K562 (cell line): ENCODE data around the gene ITPK1. TPM values are rescaled to one million over a fixed set of nuclear protein-coding genes. Genes with fewer than 3 reads are reported as not detected.

Source experiments
- ARNT ChIP-seq, 2 experiments: fragments of 450-650 bp; IDR thresholded peaks; 2 replicates each; pipeline ENCODE4 v1.6.1; 2016; ENCODE audit warnings: mild to moderate bottlenecking in 1 of 2
- CHD7 ChIP-seq: fragments of 200-600 bp; sonication (generic); IDR thresholded peaks from one replicate; pipeline ENCODE4 v1.6.1; 2012; ENCODE audit warnings: mild to moderate bottlenecking, low read depth, low read length, inconsistent platforms
- FOXJ2 ChIP-seq: fragments of 200-800 bp; sonication (Bioruptor generic); IDR thresholded peaks from 2 replicates; pipeline ENCODE4 v1.6.1; 2016; ENCODE audit warnings: missing genetic modification characterization, missing compliant biosample characterization
- polyA plus RNA-seq, 8 experiments: library from polyadenylated mRNA; depleted of rRNA in 4 of 8; stranded (reverse) in 5 of 8; unstranded in 3 of 8; fragments of >200 nt; fragmentation: Nextera tagmentation in 2 of 8; fragmentation: Illumina TruSeq in 1 of 8; extraction: Ambion mirVana in 2 of 8; extraction: Trizol in 1 of 8; gene quantifications; 2 replicates each; pipeline versions ENCODE4 v1.2.1 to v1.2.3, GENCODE V29; 2011 to 2014; ENCODE audit warnings: inconsistent platforms in 1 of 8, missing spikeins in 1 of 8
- total RNA-seq, 7 experiments: library from RNA; depleted of rRNA in 6 of 7; stranded (reverse); fragments of >200 nt in 6 of 7; fragmentation: Illumina TruSeq in 2 of 7; extraction: Trizol in 2 of 7; gene quantifications; 2 replicates each; pipeline versions ENCODE4 v1.2.1 to v1.2.3, GENCODE V29; 2011 to 2021; ENCODE audit warnings: low replicate concordance in 1 of 7

The ITPK1 gene
- total and polyA plus RNA-seq, 9 of the 15 experiments (the other 6 are each of a cell fraction or from before 2014, with no cell fraction given): 1.2 to 39.2 (median 23.0) TPM

- TF ChIP-seq CHD7: no peak
- no peak for TF ChIP-seq ARNT (IDR thresholded peaks at IDR 0.05)
- no peak for TF ChIP-seq FOXJ2 (tag)
Measured at GRCh38 chr14:92991536-92991935, 124.2 kb downstream of the ITPK1 start (continued).
